NCI-H524 treated with DMSO at 0.1 percent for 48 hours (cell line): Measurements from ENCODE around the gene ZNF816.
"Not testable (repeated sequence)": the region's sequence is repeated elsewhere in the genome, so short reads cannot be mapped to it uniquely, and the experiment has no call there.

Source experiments
- DNase-seq: peaks from one replicate; lab custom pipeline; 2025; lab: John Stamatoyannopoulos, UW

Gene ZNF816

DNA sequence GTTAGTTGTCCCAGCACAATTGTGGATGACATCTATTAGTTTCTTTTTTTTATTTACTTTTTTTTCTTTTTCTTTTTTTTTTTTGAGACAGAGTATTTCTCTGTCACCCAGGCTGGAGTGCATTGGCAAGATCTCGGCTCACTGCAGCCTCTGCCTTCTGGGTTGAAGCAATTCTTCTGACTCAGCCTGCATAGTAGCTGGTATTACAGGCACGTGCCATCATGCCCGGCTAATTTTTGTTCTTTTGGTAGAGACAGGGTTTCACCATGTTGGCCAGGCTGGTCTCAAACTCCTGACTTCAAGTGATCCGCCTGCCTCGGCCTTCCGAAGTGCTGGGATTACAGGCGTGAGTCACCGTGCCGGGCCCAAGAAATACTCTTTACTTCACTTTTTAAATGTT is 38.0 kb downstream of the ZNF816 start:
- DNase-seq: not testable (repeated sequence)

DNA sequence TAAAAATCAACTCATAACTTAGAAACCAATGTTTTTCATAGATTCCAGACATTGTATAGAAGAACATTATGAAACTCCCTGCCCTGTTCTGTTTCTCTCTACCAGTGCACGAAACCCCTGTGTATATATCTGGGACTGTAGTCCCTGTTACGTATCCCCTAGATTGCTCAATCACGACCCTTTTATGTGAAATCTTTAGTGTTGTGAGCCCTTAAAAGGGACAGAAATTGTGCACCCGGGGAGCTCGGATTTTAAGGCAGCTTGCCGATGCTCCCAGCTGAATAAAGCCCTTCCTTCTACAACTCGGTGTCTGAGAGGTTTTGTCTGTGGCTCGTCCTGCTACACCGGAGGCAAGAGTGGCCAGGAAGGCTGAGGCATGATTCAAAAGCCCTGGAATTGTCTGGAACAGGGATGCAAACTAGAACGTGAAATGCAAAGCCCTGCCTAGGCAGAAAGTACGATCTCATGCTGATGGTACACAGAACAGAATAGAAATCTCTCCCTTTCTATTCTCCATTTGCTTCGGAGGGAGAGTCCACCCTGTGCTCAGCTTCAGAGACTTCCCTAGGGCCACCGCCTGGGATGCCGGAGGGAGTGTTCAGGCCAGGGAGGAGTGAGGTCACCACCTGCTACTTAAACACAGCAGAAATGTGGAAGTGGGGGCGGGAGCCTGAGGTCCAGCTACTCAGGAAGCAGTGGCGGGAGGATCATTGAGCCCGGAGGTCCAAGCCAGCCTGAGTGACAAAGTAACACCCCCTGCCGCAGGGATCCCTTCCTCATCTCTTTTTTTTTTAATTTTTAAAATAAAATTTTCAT is 38.7 kb downstream of the ZNF816 start:
- DNase-seq: no peak

DNA sequence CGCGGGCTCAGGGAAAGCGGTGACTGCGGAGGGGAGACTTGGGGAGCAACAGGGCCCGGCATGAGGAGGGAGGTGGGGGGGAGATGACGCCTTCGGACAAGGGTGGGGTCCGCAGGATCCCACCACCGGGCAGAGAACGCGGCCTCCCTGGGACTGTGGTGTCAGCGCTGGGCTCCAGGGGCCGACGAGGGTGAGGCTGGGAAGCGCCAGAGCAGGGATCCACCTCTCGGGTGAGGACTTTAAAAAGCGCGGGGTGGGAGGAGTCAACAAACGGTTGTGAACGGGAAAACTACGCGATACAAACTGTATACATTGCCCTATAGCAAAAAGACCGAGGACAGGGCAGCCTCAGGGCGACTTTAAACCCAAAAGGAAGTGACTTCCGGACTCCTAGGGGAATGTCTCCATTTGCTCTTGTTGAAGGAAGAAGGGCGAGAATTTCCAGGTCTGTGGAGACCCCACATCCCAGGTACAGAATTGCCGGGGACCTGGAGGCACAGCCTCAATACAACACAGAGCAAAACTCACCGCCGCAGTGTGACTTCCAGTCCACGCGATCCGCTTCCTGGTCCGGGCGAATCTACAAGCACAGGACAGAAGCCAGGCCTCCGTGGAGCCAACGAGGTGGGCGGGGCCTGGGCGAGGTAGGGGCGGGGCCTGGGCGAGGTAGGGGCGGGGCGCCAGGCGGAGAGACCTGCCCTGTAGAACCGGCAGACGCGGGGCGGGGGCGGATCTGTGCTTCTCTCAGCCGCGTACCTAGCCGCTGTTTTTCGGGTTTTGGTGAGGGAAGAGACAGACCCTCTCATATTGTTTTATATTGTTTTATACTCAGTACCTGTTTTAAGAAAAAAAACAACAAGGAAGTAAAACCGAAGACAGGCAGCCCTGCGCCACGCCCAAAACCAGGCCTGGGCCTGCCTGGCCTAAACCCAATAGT is 39.6 kb downstream of the ZNF816 start, which contains the start of gene ZNF888:
Gene ZNF888 (minus strand): TSS at position 588 of the 937 bp plus-strand sequence. CDS start 5,555 bp downstream, outside the sequence.
- DNase-seq: no peak

DNA sequence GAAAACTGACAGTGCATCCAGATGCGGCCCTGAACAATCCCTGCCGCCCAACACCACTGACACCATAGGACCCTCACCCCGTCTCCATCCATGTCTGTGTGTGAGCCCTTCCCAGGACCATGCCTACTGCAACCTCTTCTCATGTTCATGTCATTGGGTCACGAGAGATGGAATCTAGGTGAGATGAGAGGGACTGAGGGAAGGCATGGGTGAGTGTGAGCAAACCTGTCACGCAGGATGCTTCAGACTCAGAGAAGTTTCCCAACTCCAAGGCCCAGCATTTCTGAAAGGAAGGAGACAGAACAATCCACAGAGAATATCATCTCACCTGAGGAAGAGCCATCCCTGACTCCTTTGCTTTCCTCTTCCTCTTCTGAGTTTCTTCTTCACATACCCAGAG is 45.1 kb downstream of the ZNF816 start:
- no peak for DNase-seq

DNA sequence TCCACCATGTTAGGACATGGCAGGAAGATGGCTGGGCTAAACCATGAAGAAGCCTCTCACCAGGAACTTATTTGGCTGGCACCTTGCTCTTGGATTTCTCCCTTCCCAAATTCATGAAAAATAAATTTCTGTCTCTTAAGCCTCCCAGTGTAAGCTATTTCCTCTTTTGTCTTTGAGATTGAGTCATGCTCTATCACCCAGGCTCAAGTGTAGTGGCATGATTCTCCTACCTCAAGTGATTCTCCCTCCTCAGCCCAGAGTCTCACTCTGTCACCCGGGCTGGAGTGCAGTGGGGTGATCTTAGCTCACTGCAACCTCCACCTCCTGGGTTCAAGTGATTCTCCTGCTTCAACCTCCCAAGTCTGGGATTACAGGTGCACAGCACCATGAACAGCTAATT is 52.0 kb downstream of the ZNF816 start:
- no peak for DNase-seq

DNA sequence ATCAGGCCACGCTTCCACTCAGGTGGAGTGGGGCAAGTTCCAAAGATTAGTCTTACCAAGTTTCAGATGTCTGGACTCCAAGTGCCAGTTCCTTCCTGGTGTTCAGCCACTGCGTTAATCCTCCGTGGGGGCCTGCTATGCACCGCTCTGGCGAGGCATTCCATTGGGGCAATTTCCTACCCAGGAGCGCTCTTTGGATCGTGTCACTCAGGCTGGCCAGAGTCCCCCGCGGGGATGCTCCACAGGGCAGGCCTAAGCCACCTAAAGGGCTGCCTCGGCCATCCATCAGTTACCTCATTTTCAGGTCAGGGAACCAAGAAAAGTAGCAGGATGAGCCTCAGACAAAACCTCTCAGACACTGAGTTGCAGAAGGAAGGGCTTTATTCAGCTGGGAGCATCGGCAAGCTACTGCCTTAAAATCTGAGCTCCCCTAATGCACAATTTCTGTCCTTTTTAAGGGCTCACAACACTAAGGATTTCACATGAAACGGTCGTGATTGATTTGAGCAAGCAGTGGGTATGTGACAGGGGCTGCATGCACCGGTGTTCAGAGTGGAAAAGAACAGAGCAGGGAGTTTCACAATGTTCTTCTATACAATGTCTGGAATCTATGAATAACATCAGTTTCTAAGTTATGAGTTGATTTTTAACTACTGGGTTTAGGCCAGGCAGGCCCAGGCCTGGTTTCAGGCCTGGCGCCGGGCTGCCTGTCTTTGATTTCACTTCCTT is 58.5 kb downstream of the ZNF816 start:
- DNase-seq: not testable (repeated sequence)

DNA sequence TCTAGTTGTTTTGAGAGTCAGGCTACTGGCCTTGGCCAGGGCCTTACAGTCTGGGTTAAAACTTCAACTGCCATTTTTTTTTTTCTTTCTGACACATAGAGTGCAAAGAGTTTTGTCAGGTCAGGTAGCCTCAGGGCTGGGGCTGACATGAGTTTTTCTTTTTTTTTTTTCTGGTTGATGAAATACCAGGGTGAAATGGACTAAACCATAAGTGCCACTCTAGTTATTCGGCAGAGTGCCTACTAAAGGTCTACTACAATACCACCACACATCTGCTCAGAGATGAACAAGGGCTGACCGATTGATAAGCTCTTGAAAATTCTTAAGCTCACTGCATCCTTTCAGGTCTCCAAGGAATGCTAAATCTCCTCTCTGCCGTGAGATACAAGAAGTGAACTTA is 60.8 kb downstream of the ZNF816 start:
- no peak for DNase-seq
